ENCODE results near the gene TSHZ2. TPM values are rescaled to one million over a fixed set of nuclear protein-coding genes. Genes with fewer than 3 reads are reported as not detected.
"Not testable (repeated sequence)": the region's sequence is repeated elsewhere in the genome, so short reads cannot be mapped to it uniquely, and the experiment has no call there.

Gene TSHZ2
- total RNA-seq, 2 experiments from 2014 or later: 34.1 to 37.8 TPM

DNA sequence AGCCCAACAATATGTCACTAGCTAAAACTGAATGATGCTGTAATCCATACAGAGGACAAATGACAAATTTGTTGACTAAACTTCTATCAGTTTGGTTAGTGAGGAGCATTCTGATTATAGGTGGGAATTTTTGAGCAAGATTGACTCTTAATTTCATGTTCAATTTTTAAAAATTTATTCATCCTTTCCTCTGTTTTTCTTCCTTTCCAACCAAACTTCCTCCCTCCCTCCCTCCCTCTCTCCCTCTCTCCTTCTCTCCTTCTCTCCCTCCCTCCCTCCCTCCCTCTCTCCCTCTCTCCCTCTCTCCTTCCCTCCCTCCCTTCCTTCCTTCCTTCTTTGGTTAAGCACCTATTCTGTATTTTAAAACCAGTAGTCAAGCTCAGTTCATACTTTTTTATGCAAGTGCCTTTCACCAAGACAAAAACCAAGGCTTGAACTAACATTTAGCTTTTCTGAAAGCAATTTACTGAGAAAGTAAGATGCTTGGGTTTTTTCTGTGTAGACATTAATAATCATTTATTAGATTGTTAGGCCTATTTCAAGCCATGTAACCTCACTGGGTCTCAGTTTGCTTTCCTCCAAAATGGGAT is 112.3 kb downstream of the TSHZ2 start:
- intact Hi-C loops (cut with micrococcal nuclease): no loop called here
- Mint-ChIP-seq H3K27ac (no peak overlapping the region), H3K4me1 (ENCODE audit: low read depth) (peaks cover 70% of the 10 kb centered on the region), H3K4me3 (no peak overlapping the region), H3K9me3 (no peaks in the 10 kb centered on the region), H3K27me3 (ENCODE audit: low read depth) (no peaks in the 10 kb centered on the region), H3K36me3 (ENCODE audit: low read depth) (peaks cover 16% of the 10 kb centered on the region)
- CTCF ChIA-PET: no interaction called here
- no peak for DNase-seq

DNA sequence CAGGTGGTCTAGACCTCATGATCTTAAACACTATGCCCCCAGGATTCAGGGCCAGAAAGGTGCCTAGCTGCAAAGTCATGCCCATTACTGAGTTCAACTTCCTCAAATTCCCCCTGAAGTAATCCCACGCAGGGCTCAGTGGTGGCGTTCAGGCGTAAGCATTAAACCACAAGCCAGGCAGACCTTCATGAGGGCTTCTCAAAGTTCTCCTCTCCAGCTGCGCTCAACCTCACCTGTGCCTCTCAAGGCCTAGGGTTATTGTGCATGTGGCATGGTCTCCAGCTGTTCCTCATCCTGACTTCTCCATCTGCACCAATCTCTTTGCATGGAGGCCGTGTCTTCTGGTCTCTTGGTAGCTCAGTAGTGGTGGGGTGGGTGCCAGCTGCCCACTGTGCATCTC is 113.6 kb downstream of the TSHZ2 start:
- Mint-ChIP-seq H3K36me3 (ENCODE audit: low read depth) (peaks cover 18% of the 10 kb centered on the region), H3K27ac (no peak overlapping the region), H3K27me3 (ENCODE audit: low read depth) (no peaks in the 10 kb centered on the region), H3K4me3 (no peak overlapping the region), H3K4me1 (ENCODE audit: low read depth) (peaks cover 64% of the 10 kb centered on the region), H3K9me3 (no peaks in the 10 kb centered on the region)
- intact Hi-C loops (cut with micrococcal nuclease): no loop called here
- DNase-seq: peak; percentile 18
- CTCF ChIA-PET: interaction anchor here (1.2 kb wide), 1 partner anchor 123 kb away, joined by 3 read pairs; no protein-coding TSS in a partner anchor

- Mint-ChIP-seq H3K36me3 (ENCODE audit: low read depth) (peaks cover 14% of the 10 kb centered on the region), H3K27me3 (ENCODE audit: low read depth) (no peaks in the 10 kb centered on the region), H3K27ac (peak overlapping the region; percentile 30), H3K4me3 (no peak overlapping the region), H3K9me3 (no peaks in the 10 kb centered on the region), H3K4me1 (ENCODE audit: low read depth) (peaks cover 55% of the 10 kb centered on the region)
- no peak for DNase-seq
- intact Hi-C loops (cut with micrococcal nuclease): no loop called here
- CTCF ChIA-PET: interaction anchor here (1.1 to 1.2 kb wide), 2 partner anchors 112 to 121 kb away, joined by 3 read pairs; no protein-coding TSS in a partner anchor
These were observed 115.0 kb downstream of the TSHZ2 start for GRCh38 chr20:53087037-53087777.

GRCh38 chr20:53088786-53089185 is 116.6 kb downstream of the TSHZ2 start:
- Mint-ChIP-seq H3K27ac (no peak overlapping the region), H3K4me1 (ENCODE audit: low read depth) (peaks cover 47% of the 10 kb centered on the region), H3K36me3 (ENCODE audit: low read depth) (peaks cover 12% of the 10 kb centered on the region), H3K9me3 (no peaks in the 10 kb centered on the region), H3K4me3 (no peak overlapping the region), H3K27me3 (ENCODE audit: low read depth) (no peaks in the 10 kb centered on the region)
- CTCF ChIA-PET: no interaction called here
- intact Hi-C loops (cut with micrococcal nuclease): no loop called here
- DNase-seq: no peak

DNA sequence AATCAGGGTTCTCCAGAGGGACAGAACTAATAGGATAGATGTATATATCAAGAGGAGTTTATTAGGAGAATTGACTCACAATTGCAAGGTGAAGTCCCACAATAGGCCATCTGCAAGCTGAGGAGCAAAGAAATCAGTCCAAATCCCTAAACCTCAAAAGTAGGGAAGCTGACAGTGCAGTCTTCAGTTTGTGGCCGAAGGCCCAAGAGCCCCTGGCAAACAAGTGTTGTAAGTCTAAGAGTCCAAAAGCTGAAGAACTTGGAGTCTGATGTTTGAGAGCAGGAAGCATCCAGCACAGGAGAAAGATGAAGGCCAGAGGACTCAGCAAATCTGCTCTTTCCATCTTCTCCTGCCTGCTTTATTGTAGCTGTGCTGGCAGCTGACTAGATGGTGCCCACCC is 117.7 kb downstream of the TSHZ2 start:
- intact Hi-C loops (cut with micrococcal nuclease); H3K9me3 Mint-ChIP-seq; H3K27me3 Mint-ChIP-seq (ENCODE audit: low read depth); DNase-seq; H3K27ac Mint-ChIP-seq; H3K4me3 Mint-ChIP-seq: not testable (repeated sequence)
- Mint-ChIP-seq H3K4me1 (ENCODE audit: low read depth) (peaks cover 45% of the 10 kb centered on the region), H3K36me3 (ENCODE audit: low read depth) (peaks cover 14% of the 10 kb centered on the region)
- CTCF ChIA-PET: interaction anchor here (0.6 kb wide), 1 partner anchor 300 kb away, joined by 3 read pairs; no protein-coding TSS in a partner anchor

GRCh38 chr20:53091789-53092188 is 119.6 kb downstream of the TSHZ2 start:
- H3K27me3 Mint-ChIP-seq (ENCODE audit: low read depth): no peaks in the 10 kb centered on the region
- CTCF ChIA-PET: no interaction called here
- H3K9me3 Mint-ChIP-seq: no peaks in the 10 kb centered on the region
- no peak overlapping the region for H3K27ac Mint-ChIP-seq
- peaks cover 15% of the 10 kb centered on the region for H3K36me3 Mint-ChIP-seq (ENCODE audit: low read depth)
- DNase-seq: no peak
- no peak overlapping the region for H3K4me3 Mint-ChIP-seq
- intact Hi-C loops (cut with micrococcal nuclease): no loop called here
- peaks cover 34% of the 10 kb centered on the region for H3K4me1 Mint-ChIP-seq (ENCODE audit: low read depth)

- H3K9me3 Mint-ChIP-seq: no peaks in the 10 kb centered on the region
- intact Hi-C loops (cut with micrococcal nuclease): no loop called here
- no peak overlapping the region for H3K4me3 Mint-ChIP-seq
- H3K36me3 Mint-ChIP-seq (ENCODE audit: low read depth): peaks cover 13% of the 10 kb centered on the region
- H3K4me1 Mint-ChIP-seq (ENCODE audit: low read depth): peaks cover 23% of the 10 kb centered on the region
- H3K27me3 Mint-ChIP-seq (ENCODE audit: low read depth): no peaks in the 10 kb centered on the region
- no peak for DNase-seq
- CTCF ChIA-PET: interaction anchor here (0.7 kb wide), 1 partner anchor 71 kb away, joined by 4 read pairs; no protein-coding TSS in a partner anchor
- H3K27ac Mint-ChIP-seq: no peak overlapping the region
These were observed 120.7 kb downstream of the TSHZ2 start for GRCh38 chr20:53092772-53093300.

DNA sequence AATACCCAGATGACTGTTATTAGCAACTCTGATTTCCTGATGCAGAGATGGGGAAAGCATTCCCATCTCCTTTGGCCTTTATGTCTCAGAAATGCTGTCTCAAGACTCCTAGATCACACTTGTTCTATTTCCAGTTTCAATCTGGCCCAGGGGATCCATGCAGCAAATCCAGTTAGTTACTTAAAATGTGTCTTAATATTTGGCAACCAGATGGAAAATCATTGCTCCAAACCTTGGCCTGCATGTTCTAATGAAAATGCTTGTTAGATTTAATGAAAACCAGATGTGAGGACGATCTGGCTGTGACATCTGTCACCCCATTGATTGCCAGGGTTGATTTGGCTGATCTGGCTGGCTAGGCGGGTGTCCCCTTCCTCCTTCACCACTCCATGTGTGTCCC is 125.2 kb downstream of the TSHZ2 start:
- CTCF ChIA-PET: interaction anchor here (0.6 kb wide), 1 partner anchor 8 kb away, joined by 5 read pairs; no protein-coding TSS in a partner anchor
- no peaks in the 10 kb centered on the region for H3K27me3 Mint-ChIP-seq (ENCODE audit: low read depth)
- H3K9me3 Mint-ChIP-seq: peaks cover 5% of the 10 kb centered on the region
- peaks cover 24% of the 10 kb centered on the region for H3K36me3 Mint-ChIP-seq (ENCODE audit: low read depth)
- no peak overlapping the region for H3K27ac Mint-ChIP-seq
- H3K4me1 Mint-ChIP-seq (ENCODE audit: low read depth): peaks cover 4% of the 10 kb centered on the region
- no peak overlapping the region for H3K4me3 Mint-ChIP-seq
- intact Hi-C loops (cut with micrococcal nuclease): no loop called here
- DNase-seq: no peak

DNA sequence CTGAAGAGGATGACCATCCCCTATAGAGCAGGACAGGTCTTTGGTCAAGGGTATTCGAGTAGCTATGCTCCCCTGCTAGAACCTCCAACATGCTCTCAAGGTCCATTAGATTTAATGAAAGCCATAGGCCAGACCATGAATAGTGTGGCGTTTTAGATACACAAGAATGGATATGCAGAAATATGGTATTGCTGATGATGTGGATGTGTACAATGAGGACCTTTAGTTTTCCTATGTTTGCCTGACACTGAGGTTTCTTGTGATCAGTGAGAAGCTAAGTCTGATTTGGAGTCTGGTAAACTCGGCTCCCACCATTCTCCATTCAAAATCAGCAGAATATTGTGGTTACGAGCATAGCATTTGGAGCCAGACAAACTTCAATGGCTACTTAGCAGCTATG is 125.6 kb downstream of the TSHZ2 start:
- peaks cover 4% of the 10 kb centered on the region for H3K4me1 Mint-ChIP-seq (ENCODE audit: low read depth)
- no peak for DNase-seq
- H3K27me3 Mint-ChIP-seq (ENCODE audit: low read depth): no peaks in the 10 kb centered on the region
- no peak overlapping the region for H3K4me3 Mint-ChIP-seq
- intact Hi-C loops (cut with micrococcal nuclease): no loop called here
- H3K27ac Mint-ChIP-seq: no peak overlapping the region
- CTCF ChIA-PET: no interaction called here
- H3K9me3 Mint-ChIP-seq: peaks cover 5% of the 10 kb centered on the region
- peaks cover 23% of the 10 kb centered on the region for H3K36me3 Mint-ChIP-seq (ENCODE audit: low read depth)

DNA sequence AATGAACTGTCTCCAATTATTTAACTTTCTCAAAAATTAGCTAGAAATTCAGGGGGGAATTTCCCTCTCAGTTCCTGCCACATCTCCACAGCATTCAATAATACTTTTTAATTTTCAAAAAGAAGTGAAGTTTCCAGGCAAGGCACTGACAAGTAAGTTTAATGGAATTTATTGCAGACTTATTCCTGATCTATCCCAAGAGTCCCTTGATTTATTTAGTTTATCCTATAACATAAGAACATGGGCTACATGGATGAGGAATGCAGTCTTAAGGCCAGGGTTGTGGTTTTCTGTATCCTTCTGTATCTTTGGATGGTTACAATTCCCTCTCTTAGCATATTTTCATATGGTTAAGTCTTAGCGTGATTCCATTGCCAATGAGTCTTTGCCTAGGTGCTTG is 126.5 kb downstream of the TSHZ2 start:
- DNase-seq: no peak
- Mint-ChIP-seq H3K9me3 (peaks cover 5% of the 10 kb centered on the region), H3K36me3 (ENCODE audit: low read depth) (peaks cover 26% of the 10 kb centered on the region), H3K4me3 (no peak overlapping the region), H3K27ac (no peak overlapping the region), H3K27me3 (ENCODE audit: low read depth) (no peaks in the 10 kb centered on the region), H3K4me1 (ENCODE audit: low read depth) (peaks cover 9% of the 10 kb centered on the region)
- CTCF ChIA-PET: no interaction called here
- intact Hi-C loops (cut with micrococcal nuclease): no loop called here

- Mint-ChIP-seq H3K4me1 (ENCODE audit: low read depth) (peaks cover 14% of the 10 kb centered on the region), H3K27ac (no peak overlapping the region), H3K9me3 (peaks cover 5% of the 10 kb centered on the region), H3K36me3 (ENCODE audit: low read depth) (peaks cover 29% of the 10 kb centered on the region), H3K27me3 (ENCODE audit: low read depth) (no peaks in the 10 kb centered on the region), H3K4me3 (no peak overlapping the region)
- CTCF ChIA-PET: no interaction called here
- intact Hi-C loops (cut with micrococcal nuclease): no loop called here
- no peak for DNase-seq
These were observed 127.7 kb downstream of the TSHZ2 start for GRCh38 chr20:53099856-53100255.

DNA sequence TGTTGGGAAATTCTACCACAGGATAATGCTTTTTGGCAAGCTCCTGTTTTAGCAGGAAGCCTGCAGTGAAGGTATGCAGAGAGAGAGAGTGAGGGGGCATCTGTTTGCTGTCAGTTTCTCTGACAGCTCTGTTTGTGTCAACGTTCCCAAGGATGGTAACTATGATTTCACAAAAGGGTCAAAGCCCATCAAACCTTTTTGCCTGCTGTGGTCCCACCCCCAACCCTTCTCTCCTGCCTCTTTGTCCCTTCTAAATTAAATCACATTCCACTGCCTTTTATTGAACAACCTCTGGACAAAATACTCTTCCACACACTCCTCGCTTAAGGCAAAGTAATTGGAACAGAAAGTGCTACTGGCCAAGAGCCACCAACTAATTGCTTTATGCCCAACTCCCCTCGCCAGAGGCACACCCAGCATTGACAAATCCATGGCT is 128.3 kb downstream of the TSHZ2 start:
- Mint-ChIP-seq H3K27ac (no peak overlapping the region), H3K36me3 (ENCODE audit: low read depth) (peaks cover 26% of the 10 kb centered on the region), H3K27me3 (ENCODE audit: low read depth) (no peaks in the 10 kb centered on the region), H3K4me1 (ENCODE audit: low read depth) (peaks cover 16% of the 10 kb centered on the region), H3K9me3 (peaks cover 5% of the 10 kb centered on the region), H3K4me3 (no peak overlapping the region)
- CTCF ChIA-PET: interaction anchor here (1.1 kb wide), 1 partner anchor 9 kb away, joined by 4 read pairs; no protein-coding TSS in a partner anchor
- intact Hi-C loops (cut with micrococcal nuclease): no loop called here
- DNase-seq: no peak

All from activated naive CD4-positive, alpha-beta T cell treated with anti-CD3 and anti-CD28 coated beads for 36 hours (primary cell).